WTC11 (cell line): ENCODE measurements around the gene SMAD2. TPM values are rescaled to one million over a fixed set of nuclear protein-coding genes. Genes with fewer than 3 reads are reported as not detected.

Experiments used
- ATAC-seq: fragments of 200-7000 bp; cut with Tn5 transposase; 2 replicates; pipeline ENCODE4 v1.10.0; 2021; ENCODE audit warnings: mild to moderate bottlenecking, moderate library complexity
- CTCF ChIA-PET: fragments of 300-600 bp; sonication (Branson Sonifier 250); formaldehyde crosslinking; loops from one replicate; lab custom pipeline; 2021; ENCODE audit warnings: antibody characterized with exemption; lab: Charles Lee
- POLR2A ChIA-PET: fragments of 350-600 bp; sonication (Branson Sonifier 250); formaldehyde crosslinking; loops from one replicate; lab custom pipeline; 2021; ENCODE audit warnings: antibody characterized with exemption; lab: Charles Lee
- DNase-seq: peaks from one replicate; pipeline ENCODE4 v3.0.0; 2021; ENCODE audit warnings: low spot score
- H3K27ac Mint-ChIP-seq: 2 replicates; pipeline ENCODE4 v1.8.0; 2021; ENCODE audit warnings: mixed read lengths
- H3K27me3 Mint-ChIP-seq: 2 replicates; pipeline ENCODE4 v1.8.0; 2021; ENCODE audit warnings: low read depth, mild to moderate bottlenecking, moderate library complexity, mixed read lengths
- H3K36me3 Mint-ChIP-seq: 2 replicates; pipeline ENCODE4 v1.8.0; 2021; ENCODE audit warnings: mixed read lengths
- H3K4me1 Mint-ChIP-seq: 2 replicates; pipeline ENCODE4 v1.8.0; 2022; ENCODE audit warnings: mixed read lengths
- H3K4me3 Mint-ChIP-seq: 2 replicates; pipeline ENCODE4 v1.8.0; 2021; ENCODE audit warnings: mild to moderate bottlenecking, moderate library complexity, mixed read lengths
- H3K9me3 Mint-ChIP-seq: 2 replicates; pipeline ENCODE4 v1.8.0; 2021; ENCODE audit warnings: mixed read lengths
- GABPB1 ChIP-seq: sonication (generic); formaldehyde crosslinking; IDR thresholded peaks from 2 replicates; pipeline ENCODE4 v1.8.1; 2023; ENCODE audit warnings: mild to moderate bottlenecking, missing genetic modification reagents
- GRHL2 ChIP-seq: fragments of 250-450 bp; sonication (Bioruptor Pico); IDR thresholded peaks from 2 replicates; pipeline ENCODE4 v1.8.0; 2022; ENCODE audit warnings: mild to moderate bottlenecking, moderate library complexity; ENCODE audit not compliant: insufficient replicate concordance, severe bottlenecking
- MXD4 ChIP-seq: fragments of 250-450 bp; sonication (Bioruptor Pico); IDR thresholded peaks from 2 replicates; pipeline ENCODE4 v1.8.0; 2021; ENCODE audit warnings: mild to moderate bottlenecking, moderate library complexity, borderline replicate concordance
- NFYB ChIP-seq: sonication (generic); formaldehyde crosslinking; conservative IDR thresholded peaks from 2 replicates; pipeline ENCODE4 v1.8.0; 2022; ENCODE audit warnings: low read depth, missing genetic modification reagents
- SOX15 ChIP-seq: fragments of 250-450 bp; sonication (Bioruptor Pico); IDR thresholded peaks from 2 replicates; pipeline ENCODE4 v1.9.0; 2021; ENCODE audit warnings: mild to moderate bottlenecking
- TCF7 ChIP-seq: sonication (generic); formaldehyde crosslinking; IDR thresholded peaks from 2 replicates; pipeline ENCODE4 v1.8.0; 2022; ENCODE audit warnings: mild to moderate bottlenecking, low read depth, missing genetic modification reagents, moderate library complexity
- ZNF263 ChIP-seq: sonication (generic); formaldehyde crosslinking; IDR thresholded peaks from 2 replicates; pipeline ENCODE4 v1.8.1; 2022; ENCODE audit warnings: low read depth, mild to moderate bottlenecking, moderate library complexity, missing genetic modification reagents
- total RNA-seq: library from RNA; stranded (reverse); gene quantifications from 3 replicates; pipeline ENCODE4 v1.2.3, GENCODE V29; 2021
- TF ChIP-seq, protein P1 (sequence below): sonication (generic); formaldehyde crosslinking; IDR thresholded peaks from 2 replicates; pipeline ENCODE4 v1.8.0; 2022; ENCODE audit warnings: mild to moderate bottlenecking, missing genetic modification reagents
- TF ChIP-seq, protein P2 (sequence below): sonication (generic); formaldehyde crosslinking; IDR thresholded peaks from 2 replicates; pipeline ENCODE4 v1.8.0; 2022; ENCODE audit warnings: mild to moderate bottlenecking, missing genetic modification reagents
- TF ChIP-seq, protein P3 (sequence below): sonication (generic); formaldehyde crosslinking; IDR thresholded peaks from 2 replicates; pipeline ENCODE4 v1.8.1; 2023; ENCODE audit warnings: mild to moderate bottlenecking, missing genetic modification reagents
- TF ChIP-seq, protein P4 (sequence below): fragments of 250-450 bp; sonication (Bioruptor Pico); IDR thresholded peaks from 2 replicates; pipeline ENCODE4 v1.8.0; 2021; ENCODE audit warnings: mild to moderate bottlenecking
- TF ChIP-seq, protein P5 (sequence below): fragments of 250-450 bp; sonication (Bioruptor Pico); IDR thresholded peaks from 2 replicates; pipeline ENCODE4 v1.9.0; 2021; ENCODE audit warnings: moderate library complexity, mild to moderate bottlenecking, inconsistent platforms, borderline replicate concordance
- TF ChIP-seq, protein P6 (sequence below): sonication (generic); formaldehyde crosslinking; IDR thresholded peaks from 2 replicates; pipeline ENCODE4 v1.8.1; 2022; ENCODE audit warnings: mild to moderate bottlenecking, moderate library complexity, missing genetic modification reagents
- TF ChIP-seq, protein P7 (sequence below): fragments of 250-450 bp; sonication (Bioruptor Pico); IDR thresholded peaks from 2 replicates; pipeline ENCODE4 v1.9.0; 2021; ENCODE audit warnings: mild to moderate bottlenecking, borderline replicate concordance

The SMAD2 gene
- total RNA-seq, 1 experiment from 2014 or later: 104 TPM

DNA sequence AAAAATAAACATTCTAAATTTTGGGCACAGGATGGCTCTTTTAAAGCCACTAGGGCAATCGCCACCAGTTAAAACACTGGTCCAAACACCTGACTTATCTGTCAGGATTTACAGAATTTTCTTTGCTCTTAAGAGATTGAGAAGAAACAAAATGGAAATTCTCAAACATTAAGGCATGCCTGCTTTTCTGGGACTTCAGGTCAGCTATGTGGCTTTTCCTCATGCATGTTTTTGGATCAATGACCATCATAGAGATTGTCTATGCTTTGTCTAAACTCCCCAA is 112.7 kb downstream of the SMAD2 start:
- H3K4me3 Mint-ChIP-seq: peak overlapping the region; percentile 46
- CTCF ChIA-PET: interaction anchor here (1.0 to 1.9 kb wide), 2 partner anchors 190 to 613 kb away, joined by 3 to 4 read pairs; no protein-coding TSS in a partner anchor
- peaks cover 49% of the 10 kb centered on the region for H3K4me1 Mint-ChIP-seq
- ATAC-seq: no peak
- no peak for DNase-seq
- peaks cover 5% of the 10 kb centered on the region; the same call in 1 of the 2 replicates for H3K9me3 Mint-ChIP-seq
- no peak for TF ChIP-seq GRHL2
- TF ChIP-seq GABPB1: no peak
- TF ChIP-seq SOX15 (CRISPR knock-in tag): no peak
- no peak for TF ChIP-seq MXD4 (CRISPR knock-in tag)
- TF ChIP-seq ZNF263: no peak
- TF ChIP-seq TCF7 (CRISPR knock-in tag): no peak
- TF ChIP-seq, protein P1, sequence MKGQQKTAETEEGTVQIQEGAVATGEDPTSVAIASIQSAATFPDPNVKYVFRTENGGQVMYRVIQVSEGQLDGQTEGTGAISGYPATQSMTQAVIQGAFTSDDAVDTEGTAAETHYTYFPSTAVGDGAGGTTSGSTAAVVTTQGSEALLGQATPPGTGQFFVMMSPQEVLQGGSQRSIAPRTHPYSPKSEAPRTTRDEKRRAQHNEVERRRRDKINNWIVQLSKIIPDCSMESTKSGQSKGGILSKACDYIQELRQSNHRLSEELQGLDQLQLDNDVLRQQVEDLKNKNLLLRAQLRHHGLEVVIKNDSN (CRISPR knock-in tag): no peak
- TF ChIP-seq, protein P2, sequence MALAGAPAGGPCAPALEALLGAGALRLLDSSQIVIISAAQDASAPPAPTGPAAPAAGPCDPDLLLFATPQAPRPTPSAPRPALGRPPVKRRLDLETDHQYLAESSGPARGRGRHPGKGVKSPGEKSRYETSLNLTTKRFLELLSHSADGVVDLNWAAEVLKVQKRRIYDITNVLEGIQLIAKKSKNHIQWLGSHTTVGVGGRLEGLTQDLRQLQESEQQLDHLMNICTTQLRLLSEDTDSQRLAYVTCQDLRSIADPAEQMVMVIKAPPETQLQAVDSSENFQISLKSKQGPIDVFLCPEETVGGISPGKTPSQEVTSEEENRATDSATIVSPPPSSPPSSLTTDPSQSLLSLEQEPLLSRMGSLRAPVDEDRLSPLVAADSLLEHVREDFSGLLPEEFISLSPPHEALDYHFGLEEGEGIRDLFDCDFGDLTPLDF: no peak
- TF ChIP-seq, protein P3, sequence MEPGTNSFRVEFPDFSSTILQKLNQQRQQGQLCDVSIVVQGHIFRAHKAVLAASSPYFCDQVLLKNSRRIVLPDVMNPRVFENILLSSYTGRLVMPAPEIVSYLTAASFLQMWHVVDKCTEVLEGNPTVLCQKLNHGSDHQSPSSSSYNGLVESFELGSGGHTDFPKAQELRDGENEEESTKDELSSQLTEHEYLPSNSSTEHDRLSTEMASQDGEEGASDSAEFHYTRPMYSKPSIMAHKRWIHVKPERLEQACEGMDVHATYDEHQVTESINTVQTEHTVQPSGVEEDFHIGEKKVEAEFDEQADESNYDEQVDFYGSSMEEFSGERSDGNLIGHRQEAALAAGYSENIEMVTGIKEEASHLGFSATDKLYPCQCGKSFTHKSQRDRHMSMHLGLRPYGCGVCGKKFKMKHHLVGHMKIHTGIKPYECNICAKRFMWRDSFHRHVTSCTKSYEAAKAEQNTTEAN (CRISPR knock-in tag): no peak
- TF ChIP-seq, protein P4, sequence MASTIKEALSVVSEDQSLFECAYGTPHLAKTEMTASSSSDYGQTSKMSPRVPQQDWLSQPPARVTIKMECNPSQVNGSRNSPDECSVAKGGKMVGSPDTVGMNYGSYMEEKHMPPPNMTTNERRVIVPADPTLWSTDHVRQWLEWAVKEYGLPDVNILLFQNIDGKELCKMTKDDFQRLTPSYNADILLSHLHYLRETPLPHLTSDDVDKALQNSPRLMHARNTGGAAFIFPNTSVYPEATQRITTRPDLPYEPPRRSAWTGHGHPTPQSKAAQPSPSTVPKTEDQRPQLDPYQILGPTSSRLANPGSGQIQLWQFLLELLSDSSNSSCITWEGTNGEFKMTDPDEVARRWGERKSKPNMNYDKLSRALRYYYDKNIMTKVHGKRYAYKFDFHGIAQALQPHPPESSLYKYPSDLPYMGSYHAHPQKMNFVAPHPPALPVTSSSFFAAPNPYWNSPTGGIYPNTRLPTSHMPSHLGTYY: no peak
- TF ChIP-seq, protein P5, sequence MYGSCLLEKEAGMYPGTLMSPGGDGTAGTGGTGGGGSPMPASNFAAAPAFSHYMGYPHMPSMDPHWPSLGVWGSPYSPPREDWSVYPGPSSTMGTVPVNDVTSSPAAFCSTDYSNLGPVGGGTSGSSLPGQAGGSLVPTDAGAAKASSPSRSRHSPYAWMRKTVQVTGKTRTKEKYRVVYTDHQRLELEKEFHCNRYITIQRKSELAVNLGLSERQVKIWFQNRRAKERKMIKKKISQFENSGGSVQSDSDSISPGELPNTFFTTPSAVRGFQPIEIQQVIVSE (CRISPR knock-in tag): no peak
- TF ChIP-seq, protein P6, sequence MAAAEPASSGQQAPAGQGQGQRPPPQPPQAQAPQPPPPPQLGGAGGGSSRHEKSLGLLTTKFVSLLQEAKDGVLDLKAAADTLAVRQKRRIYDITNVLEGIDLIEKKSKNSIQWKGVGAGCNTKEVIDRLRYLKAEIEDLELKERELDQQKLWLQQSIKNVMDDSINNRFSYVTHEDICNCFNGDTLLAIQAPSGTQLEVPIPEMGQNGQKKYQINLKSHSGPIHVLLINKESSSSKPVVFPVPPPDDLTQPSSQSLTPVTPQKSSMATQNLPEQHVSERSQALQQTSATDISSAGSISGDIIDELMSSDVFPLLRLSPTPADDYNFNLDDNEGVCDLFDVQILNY (CRISPR knock-in tag): no peak
- TF ChIP-seq, protein P7, sequence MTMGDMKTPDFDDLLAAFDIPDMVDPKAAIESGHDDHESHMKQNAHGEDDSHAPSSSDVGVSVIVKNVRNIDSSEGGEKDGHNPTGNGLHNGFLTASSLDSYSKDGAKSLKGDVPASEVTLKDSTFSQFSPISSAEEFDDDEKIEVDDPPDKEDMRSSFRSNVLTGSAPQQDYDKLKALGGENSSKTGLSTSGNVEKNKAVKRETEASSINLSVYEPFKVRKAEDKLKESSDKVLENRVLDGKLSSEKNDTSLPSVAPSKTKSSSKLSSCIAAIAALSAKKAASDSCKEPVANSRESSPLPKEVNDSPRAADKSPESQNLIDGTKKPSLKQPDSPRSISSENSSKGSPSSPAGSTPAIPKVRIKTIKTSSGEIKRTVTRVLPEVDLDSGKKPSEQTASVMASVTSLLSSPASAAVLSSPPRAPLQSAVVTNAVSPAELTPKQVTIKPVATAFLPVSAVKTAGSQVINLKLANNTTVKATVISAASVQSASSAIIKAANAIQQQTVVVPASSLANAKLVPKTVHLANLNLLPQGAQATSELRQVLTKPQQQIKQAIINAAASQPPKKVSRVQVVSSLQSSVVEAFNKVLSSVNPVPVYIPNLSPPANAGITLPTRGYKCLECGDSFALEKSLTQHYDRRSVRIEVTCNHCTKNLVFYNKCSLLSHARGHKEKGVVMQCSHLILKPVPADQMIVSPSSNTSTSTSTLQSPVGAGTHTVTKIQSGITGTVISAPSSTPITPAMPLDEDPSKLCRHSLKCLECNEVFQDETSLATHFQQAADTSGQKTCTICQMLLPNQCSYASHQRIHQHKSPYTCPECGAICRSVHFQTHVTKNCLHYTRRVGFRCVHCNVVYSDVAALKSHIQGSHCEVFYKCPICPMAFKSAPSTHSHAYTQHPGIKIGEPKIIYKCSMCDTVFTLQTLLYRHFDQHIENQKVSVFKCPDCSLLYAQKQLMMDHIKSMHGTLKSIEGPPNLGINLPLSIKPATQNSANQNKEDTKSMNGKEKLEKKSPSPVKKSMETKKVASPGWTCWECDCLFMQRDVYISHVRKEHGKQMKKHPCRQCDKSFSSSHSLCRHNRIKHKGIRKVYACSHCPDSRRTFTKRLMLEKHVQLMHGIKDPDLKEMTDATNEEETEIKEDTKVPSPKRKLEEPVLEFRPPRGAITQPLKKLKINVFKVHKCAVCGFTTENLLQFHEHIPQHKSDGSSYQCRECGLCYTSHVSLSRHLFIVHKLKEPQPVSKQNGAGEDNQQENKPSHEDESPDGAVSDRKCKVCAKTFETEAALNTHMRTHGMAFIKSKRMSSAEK (CRISPR knock-in tag): no peak
- no peak for TF ChIP-seq NFYB
- no peaks in the 10 kb centered on the region for H3K27me3 Mint-ChIP-seq
- peaks cover 6% of the 10 kb centered on the region; the same call in 1 of the 2 replicates for H3K36me3 Mint-ChIP-seq
- POLR2A ChIA-PET: no interaction called here
- peak overlapping the region; percentile 97 for H3K27ac Mint-ChIP-seq
